ENCODE results near the gene CPB2.

Gene CPB2

GRCh38 chr13:46126552-46127357 lies 21.9 kb upstream of the CPB2 start:
- peak; percentile 76 for DNase-seq

DNA sequence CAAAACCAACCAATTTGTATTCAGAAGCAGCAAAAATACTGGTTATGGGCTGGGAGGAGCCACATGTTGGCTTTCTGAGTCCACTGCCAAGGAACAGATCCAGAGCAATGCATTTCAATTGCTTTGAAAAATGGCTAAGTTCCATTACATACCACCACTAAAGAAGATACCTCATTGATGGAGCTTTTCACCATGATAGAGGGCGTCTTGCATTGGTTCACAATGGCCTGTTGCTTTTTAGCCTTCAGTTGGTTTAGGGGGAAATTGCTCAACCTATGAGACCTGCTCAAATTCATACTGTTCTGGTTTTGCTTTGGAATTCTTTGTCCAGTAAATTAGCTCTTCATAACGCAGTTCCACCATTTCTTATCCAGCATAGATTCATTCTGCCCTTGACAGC lies 21.2 kb upstream of the CPB2 start:
- no peak for DNase-seq

- DNase-seq: no peak
Observed at GRCh38 chr13:46124967-46125933, 20.4 kb upstream of the CPB2 start.

DNA sequence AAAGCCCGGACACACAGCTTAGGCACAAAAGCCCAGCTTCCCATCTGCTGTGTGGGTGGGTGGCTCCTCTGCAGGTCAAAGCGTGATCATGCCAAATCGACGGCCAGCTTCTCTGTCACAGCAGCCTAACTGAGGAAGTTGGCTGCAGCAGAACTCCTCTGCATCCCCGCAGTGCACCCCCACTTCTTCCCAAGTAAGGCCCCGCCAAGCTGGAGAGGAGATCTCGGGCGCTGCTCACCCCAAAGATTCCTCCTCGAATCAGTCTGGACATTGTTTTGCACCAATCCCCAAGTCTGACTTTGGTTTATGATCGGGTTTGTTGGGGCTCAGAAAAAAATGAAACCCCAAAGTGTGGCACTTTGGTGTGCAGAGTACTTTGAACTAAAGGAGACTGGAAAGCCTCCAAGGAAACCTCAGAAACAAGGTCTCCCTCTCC lies 19.7 kb upstream of the CPB2 start:
- DNase-seq: no peak

DNA sequence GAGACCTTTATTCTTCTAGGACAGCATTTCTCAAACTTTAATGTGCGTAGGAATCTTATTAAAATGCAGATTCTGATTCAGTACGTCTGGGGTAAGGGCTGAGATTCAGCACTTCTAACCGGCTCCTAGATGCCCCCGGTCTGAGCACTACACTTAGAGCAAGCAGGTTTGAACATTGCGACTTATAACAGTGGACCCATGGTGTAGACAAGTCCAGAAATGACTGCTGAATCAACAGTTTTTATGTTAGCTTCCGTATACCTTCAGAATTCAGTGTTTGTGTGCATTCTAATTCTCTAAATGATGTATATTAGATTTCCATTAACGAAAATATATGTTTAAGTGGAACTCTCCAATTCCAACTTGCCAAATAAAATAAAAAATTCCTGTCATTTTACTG lies 17.5 kb upstream of the CPB2 start:
- DNase-seq: no peak

- DNase-seq: no peak
Observed at GRCh38 chr13:46121597-46122163, 16.8 kb upstream of the CPB2 start.

DNA sequence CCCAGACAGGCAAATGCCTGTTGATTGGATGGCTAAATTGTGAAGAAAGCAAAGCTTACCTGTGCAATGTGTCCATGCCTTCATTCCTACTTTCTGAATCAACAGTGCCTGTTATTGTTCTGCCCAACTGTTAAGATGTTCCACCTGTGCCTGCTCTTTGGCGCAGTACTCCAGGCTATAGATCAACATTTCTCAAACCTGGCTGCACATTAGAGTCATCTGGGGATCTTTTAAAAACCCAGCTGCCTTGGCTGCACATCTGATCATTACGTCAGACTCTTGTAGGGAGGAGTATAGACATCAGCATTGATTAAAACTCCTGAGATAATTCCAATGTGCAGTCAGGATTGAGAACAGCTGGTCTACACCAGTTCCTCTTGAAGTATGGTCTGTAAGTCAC lies 16.2 kb upstream of the CPB2 start:
- no peak for DNase-seq

- DNase-seq: no peak
Observed at GRCh38 chr13:46119883-46120614, 15.2 kb upstream of the CPB2 start.

GRCh38 chr13:46116653-46117502 lies 12.0 kb upstream of the CPB2 start:
- no peak for DNase-seq

DNA sequence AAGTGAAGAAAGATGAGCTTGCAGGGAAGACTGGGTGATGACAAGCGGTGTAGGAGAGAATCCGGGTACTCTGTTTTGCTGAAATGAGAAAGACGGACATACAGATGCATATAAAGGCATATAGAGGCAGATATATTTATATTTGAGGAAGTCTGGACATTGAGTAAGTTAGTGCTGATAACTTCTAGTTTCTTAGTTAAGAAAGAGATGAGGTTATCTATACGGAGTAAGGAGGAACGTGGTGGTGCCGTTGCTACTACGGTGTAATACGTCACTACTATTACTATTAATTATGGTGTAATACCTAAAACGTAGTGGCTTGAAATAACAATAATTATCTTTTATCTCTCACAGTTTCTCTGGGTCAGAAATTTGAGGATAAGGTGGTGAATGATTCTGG lies 9.8 kb upstream of the CPB2 start:
- no peak for DNase-seq

GRCh38 chr13:46113596-46113995 lies 8.8 kb upstream of the CPB2 start:
- no peak for DNase-seq

GRCh38 chr13:46111151-46111550 lies 6.3 kb upstream of the CPB2 start:
- no peak for DNase-seq

- no peak for DNase-seq
Observed at GRCh38 chr13:46109451-46109850, 4.6 kb upstream of the CPB2 start.

DNA sequence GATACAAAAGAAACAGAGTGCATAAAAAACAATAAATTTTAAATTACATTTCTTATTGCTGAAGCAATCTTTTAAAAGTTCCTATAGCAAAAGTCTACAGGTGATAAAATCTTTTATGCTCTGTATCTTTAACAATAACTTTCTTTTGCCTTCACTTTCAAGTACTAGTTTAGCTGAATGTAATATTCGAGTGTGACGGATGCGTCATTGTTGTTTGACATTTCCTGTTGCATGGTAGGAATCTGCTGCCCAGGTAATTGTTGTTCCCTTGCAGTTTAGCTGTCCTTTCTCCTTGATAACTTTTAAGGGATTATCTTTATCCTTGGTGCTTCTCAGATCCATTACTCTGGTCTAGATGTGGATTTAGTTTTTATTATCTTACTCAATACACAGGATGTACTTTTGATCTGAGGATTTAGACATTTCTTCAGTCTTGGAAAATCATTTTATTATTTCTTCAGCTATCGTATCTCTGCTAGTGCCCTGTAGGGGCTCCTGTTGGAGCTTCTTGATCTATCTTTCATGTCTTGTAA lies 2.1 kb upstream of the CPB2 start:
- DNase-seq: no peak

DNA sequence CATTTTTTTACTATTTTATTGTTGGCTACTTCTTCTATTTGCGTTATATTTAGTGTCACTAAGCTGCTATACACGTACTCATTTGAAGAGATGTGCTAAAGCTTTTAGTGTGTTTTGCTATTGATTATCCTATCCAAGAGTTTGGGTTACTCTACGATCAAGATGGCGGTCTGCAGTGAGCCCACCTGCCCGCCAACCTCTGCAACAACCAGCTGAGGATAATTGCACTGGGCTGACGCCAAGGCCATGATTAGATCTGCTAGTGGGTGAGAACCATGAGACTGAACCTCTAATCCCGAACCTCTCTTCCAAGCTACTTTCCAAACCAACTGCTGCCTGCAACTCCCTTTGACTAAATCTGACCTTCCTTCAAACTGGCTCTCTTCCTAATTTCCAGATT lies 1.8 kb downstream of the CPB2 start:
- DNase-seq: no peak

DNA sequence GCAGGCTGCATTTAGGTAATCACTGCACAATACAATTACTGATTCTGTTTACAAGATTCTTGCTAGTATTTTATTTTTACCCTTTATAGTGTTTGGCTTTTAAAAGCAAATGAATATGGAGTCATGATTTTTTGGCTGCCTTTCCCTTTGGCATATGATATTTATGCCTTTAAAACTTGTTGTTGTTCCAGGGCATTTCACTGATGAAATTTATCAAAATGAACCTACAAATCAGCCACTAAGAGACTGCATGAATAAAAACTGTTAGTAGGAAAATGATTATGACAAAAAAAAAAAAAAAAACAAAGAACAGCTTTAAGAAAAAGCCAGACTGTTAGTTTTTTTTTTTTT lies 2.6 kb downstream of the CPB2 start:
- no peak for DNase-seq

- DNase-seq: no peak
Observed at GRCh38 chr13:46101484-46102254, 3.2 kb downstream of the CPB2 start.

DNA sequence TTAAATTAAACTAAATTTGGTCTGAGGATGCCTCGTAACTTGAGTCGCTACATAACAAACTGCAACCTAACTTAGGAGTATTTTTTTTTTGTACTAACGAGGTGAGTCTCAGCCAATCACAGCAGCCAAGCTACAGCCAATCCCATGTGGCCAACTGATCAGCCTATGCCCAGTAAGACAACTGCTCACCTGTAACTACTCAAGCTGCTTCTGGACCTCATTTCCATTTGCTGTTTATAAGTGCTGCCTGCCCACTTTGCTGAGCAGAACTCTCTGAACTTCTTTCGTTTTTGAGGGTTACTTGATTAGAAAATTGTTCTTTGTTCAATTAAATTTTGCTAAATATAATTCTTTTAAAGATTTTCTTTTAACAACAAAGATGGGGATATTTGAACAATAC lies 3.8 kb downstream of the CPB2 start:
- DNase-seq: no peak

DNA sequence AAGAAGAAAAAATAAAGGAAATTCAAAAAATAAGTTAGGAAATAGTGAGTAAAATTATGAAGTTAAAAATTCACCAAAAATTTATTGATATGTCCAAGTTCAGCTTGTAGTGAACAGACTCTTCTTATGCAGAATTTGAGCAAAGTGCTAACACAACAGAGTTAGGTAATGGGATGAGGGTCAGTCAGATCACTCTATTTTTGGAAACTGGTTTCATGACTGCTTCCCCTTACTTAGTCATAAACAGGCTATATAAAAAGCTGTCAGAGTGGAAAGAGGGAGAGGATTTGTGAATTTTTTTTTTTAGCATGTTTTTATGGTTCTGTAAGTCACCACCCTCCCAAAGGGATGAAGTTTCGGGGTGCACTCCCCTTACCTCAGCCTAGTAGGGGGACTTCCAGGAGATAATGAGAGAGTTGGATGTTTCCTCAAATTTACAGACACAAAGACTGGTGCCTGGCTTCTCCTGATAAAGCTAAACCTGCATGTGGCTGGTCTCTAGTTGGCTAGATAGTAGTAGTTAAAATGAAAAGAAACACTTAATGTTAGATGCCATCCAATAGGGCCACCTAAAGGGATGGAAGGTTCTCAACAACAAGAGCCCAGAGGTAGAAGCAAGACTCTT lies 4.5 kb downstream of the CPB2 start:
- peak; percentile 49 for DNase-seq

DNA sequence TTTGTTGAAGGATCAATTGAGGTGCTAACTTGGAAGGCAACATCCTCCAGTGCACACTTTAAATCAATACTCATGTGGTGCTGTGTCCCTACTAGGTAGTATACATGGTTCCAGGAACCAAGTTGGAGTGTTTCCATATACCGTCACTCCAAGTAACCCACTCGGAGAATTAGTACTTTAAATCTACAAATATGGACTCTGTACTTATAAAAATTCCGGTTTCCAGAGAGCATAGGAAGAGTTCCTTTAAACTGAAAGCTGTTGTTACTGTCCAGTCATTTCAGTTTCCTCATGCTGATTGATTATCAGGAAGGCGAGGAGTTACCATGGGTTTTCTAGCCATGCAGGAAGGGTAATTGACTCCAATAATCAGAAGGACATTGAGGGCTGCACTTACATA lies 7.2 kb downstream of the CPB2 start:
- no peak for DNase-seq
